T47D (cell line): ENCODE data around the gene PRDX3.

ENCODE experiments used
- DNase-seq, 2 experiments: peaks; one replicate each; pipeline versions ENCODE4 v3.0.0 to v3.0.0-alpha.2; 2011 to 2012; ENCODE audit warnings: low read depth in 1 of 2, low spot score in 1 of 2
- JUND ChIP-seq: IDR thresholded peaks from 2 replicates; pipeline ENCODE4 v1.6.1; 2012; ENCODE audit warnings: low read depth
- in situ Hi-C: cut with HindIII; loops from 2 replicates; pipeline ENCODE4 v1.10.0; 2016; ENCODE audit warnings: low sequenced_read_pairs, low pct_unique_long_range_greater_than_20kb

Gene PRDX3

DNA sequence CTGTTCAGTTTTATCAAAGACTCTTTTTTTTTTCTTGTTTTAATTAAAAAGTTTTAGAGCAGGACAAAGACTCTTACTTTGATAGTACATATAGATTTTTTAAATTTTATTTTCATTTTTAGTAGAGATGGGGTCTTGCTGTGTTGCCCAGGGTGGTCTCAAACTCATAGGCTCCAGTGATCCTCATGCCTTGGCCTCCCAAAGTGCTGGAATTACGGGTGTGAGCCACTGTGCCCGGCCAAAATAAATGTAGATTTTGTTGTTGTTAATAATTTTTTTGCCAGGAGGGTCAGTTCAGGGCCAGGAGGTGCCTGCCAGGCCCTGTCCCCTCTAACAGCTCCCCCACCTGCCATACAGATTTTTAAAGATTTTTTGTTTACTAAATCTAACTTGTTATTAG is 57.7 kb downstream of the PRDX3 start:
- DNase-seq = no peak
- in situ Hi-C loops = no loop called here
- TF ChIP-seq JUND = no peak

DNA sequence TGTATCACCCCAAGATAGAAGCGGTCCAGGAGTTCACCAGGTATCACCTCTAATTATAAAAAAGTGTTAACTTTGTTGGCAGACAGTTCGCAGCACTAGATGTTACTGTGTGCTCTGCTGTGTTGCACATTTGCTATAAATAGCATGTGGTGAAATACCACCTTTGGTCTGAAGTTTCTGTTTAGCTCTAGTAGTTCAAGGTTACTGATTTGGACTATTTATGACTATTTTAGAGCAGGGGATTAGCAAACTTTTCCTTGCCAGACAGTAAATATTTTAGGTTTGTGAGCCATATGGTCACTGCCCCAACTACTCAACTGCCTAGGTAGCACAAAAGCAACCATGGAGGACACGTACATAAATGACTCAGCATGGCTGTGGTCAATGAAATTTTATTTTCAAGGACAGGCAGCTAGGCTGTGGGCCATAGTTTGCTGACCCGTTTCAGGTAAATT is 58.2 kb downstream of the PRDX3 start:
- no peak for DNase-seq
- in situ Hi-C loops = no loop called here
- no peak for TF ChIP-seq JUND

DNA sequence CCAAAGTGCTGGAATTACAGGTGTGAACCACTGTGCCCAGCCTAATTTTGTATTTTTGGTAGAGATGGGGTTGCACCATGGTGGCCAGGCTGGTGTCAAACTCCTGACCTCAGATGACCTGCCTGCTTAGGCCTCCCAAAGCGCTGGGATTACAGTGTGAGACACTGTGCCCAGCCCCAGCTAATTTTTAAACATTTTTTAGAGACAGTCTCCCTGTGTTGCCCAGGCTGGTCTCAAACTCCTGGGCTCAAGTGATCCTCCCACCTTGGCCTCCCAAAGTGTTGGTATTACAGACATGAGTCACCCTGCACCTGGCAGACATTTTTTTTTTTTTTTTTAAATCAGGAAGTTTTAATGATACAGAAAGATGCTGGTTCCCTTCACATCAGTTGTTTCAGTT is 59.2 kb downstream of the PRDX3 start:
- in situ Hi-C loops = no loop called here
- no peak for TF ChIP-seq JUND
- no peak for DNase-seq

DNA sequence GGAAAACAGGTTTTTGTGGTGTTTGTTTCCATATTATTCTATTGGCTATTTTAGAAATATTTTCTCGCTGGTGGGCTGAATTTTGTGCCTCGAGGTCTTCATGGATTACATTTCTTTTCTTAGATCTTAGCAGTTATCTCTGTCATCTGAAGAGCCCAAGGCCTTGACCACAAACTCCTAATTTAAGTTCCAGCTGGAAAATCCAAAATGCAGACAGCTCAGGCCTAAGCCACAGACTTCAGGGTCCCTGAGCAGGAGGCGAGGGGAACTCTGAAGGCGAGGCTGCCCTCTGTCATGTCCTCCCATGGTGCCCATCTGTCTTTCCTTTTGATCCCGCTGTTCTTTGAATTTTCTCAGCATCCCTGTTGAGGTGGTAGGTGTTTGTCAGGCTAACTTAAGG is 60.4 kb downstream of the PRDX3 start:
- DNase-seq = no peak
- in situ Hi-C loops = no loop called here
- TF ChIP-seq JUND = no peak
